ENCODE data around the gene IL1A.

Gene IL1A

GRCh38 chr2:112790305-112790704 lies 6.0 kb upstream of the IL1A start:
- POLR2A ChIA-PET = no interaction called here

GRCh38 chr2:112789186-112789585 lies 4.9 kb upstream of the IL1A start:
- CTCF ChIA-PET = interaction anchor here (1.4 kb wide), 1 partner anchor 39 kb away, joined by 4 read pairs; no protein-coding TSS in a partner anchor
- TF ChIP-seq, protein P1, sequence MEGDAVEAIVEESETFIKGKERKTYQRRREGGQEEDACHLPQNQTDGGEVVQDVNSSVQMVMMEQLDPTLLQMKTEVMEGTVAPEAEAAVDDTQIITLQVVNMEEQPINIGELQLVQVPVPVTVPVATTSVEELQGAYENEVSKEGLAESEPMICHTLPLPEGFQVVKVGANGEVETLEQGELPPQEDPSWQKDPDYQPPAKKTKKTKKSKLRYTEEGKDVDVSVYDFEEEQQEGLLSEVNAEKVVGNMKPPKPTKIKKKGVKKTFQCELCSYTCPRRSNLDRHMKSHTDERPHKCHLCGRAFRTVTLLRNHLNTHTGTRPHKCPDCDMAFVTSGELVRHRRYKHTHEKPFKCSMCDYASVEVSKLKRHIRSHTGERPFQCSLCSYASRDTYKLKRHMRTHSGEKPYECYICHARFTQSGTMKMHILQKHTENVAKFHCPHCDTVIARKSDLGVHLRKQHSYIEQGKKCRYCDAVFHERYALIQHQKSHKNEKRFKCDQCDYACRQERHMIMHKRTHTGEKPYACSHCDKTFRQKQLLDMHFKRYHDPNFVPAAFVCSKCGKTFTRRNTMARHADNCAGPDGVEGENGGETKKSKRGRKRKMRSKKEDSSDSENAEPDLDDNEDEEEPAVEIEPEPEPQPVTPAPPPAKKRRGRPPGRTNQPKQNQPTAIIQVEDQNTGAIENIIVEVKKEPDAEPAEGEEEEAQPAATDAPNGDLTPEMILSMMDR (IDR thresholded peaks at IDR 0.05; ENCODE audit: insufficient read depth, low read length, missing control alignments) = no peak
- H3K4me3 ChIP-seq (ENCODE audit: low read depth, low read length) = no peak overlapping the region
- DNase-seq (ENCODE audit: low read depth, low spot score) = no peak
- POLR2A ChIA-PET = no interaction called here

More at GRCh38 chr2:112790305-112790704, 6.0 kb upstream of the IL1A start:
- TF ChIP-seq, protein P1 (IDR thresholded peaks at IDR 0.05; ENCODE audit: insufficient read depth, low read length, missing control alignments) = no peak
- DNase-seq (ENCODE audit: low read depth, low spot score) = no peak
- H3K4me3 ChIP-seq (ENCODE audit: low read depth, low read length) = no peak overlapping the region
- CTCF ChIA-PET = interaction anchor here (1.2 kb wide), 1 partner anchor 41 kb away, joined by 3 read pairs; no protein-coding TSS in a partner anchor

GRCh38 chr2:112788653-112789052 lies 4.4 kb upstream of the IL1A start:
- no peak for DNase-seq (ENCODE audit: low read depth, low spot score)
- TF ChIP-seq, protein P1 (IDR thresholded peaks at IDR 0.05; ENCODE audit: insufficient read depth, low read length, missing control alignments) = no peak
- no peak overlapping the region for H3K4me3 ChIP-seq (ENCODE audit: low read depth, low read length)
- ChIA-PET CTCF (interaction anchor here (1.4 kb wide), 1 partner anchor 39 kb away, joined by 4 read pairs; no protein-coding TSS in a partner anchor), POLR2A (no interaction called here)

DNA sequence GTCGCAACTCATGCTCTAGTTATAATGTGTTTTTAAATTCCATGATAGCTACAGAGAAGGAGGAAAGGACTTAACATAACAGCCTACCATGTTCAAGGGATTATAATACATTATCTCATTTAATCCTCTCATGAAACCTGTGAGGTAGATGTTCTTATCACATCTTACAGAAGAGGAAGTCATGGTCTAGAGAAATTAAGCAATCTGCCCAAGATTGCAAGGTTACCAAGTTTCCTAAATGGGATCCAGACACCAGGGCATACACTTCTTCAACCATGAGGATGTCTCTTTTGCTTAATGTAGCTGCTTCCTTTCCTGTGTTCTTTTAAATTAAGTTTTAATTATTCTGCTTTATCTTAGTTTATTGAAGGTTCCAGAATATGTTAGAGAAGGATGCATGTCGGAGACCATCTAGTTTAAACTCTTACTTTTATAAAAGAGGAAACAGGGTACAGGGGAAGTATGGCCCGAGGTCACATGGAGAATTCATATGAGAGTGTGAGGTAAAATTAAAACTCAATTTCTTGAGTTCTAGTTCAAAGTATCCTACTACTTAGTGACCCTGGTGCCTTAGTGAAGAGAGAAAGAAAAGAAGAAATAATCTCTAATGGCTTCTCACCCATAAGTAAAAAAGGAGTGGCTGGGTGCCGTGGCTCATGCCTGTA lies 3.6 kb upstream of the IL1A start:
- ChIA-PET CTCF (interaction anchor here (1.4 to 3.9 kb wide), 2 partner anchors 38 to 154 kb away, joined by 4 to 17 read pairs; no protein-coding TSS in a partner anchor), POLR2A (no interaction called here)
- TF ChIP-seq, protein P1 (IDR thresholded peaks at IDR 0.05; ENCODE audit: insufficient read depth, low read length, missing control alignments) = no peak
- H3K4me3 ChIP-seq (ENCODE audit: low read depth, low read length) = no peak overlapping the region
- no peak for DNase-seq (ENCODE audit: low read depth, low spot score)

GRCh38 chr2:112787294-112787693 lies 3.0 kb upstream of the IL1A start:
- DNase-seq (ENCODE audit: low read depth, low spot score) = no peak
- POLR2A ChIA-PET = no interaction called here
- CTCF ChIA-PET = interaction anchor here (3.9 kb wide), 1 partner anchor 155 kb away, joined by 17 read pairs; no protein-coding TSS in a partner anchor
- TF ChIP-seq, protein P1 (IDR thresholded peaks at IDR 0.05; ENCODE audit: insufficient read depth, low read length, missing control alignments) = no peak
- no peak overlapping the region for H3K4me3 ChIP-seq (ENCODE audit: low read depth, low read length)

DNA sequence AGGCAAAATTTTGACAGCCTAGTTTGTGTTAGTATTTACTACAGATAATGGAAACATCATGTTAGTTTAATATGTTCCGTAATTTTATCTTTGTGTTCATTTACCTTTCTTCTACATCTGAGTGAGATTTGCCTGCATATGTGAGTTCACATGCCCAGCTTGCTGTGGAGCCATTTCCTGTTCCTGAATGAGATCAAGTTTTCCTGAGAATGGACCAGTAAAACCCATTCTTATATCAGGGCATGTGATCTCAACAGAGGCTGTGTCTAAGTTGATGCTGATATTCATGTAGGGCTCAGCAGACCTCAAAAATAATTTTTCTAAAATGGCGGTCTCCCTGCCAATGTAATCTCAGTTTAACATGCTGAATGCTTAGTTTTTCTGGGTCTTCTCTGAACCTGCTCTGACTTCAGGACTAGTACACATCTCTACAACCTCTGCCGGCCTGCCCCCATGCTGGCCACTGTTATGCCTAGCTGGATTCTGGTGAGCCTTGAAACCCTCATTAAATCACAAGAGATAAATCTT lies 1.0 kb downstream of the IL1A start:
- ChIA-PET POLR2A (interaction anchor here (1.1 kb wide), 1 partner anchor 15 kb away, joined by 3 read pairs; no protein-coding TSS in a partner anchor), CTCF (interaction anchor here (1.5 kb wide), 1 partner anchor 159 kb away, joined by 8 read pairs; no protein-coding TSS in a partner anchor)
- H3K4me3 ChIP-seq (ENCODE audit: low read depth, low read length) = no peak overlapping the region
- TF ChIP-seq, protein P1 (IDR thresholded peaks at IDR 0.05; ENCODE audit: insufficient read depth, low read length, missing control alignments) = no peak
- no peak for DNase-seq (ENCODE audit: low read depth, low spot score)
